A549 (cell line): ENCODE data around the gene IMPA2. TPM values are rescaled to one million over a fixed set of nuclear protein-coding genes. Genes with fewer than 3 reads are reported as not detected.

Experiments used
- ATAC-seq, 2 experiments: fragments of 200-7000 bp in 1 of 2; fragments of >200 bp in 1 of 2; cut with Nextera tagmentation in 1 of 2; cut with Tn5 transposase in 1 of 2; 3 replicates each; pipeline versions ENCODE4 v1.8.0 to v1.9.1; 2018 to 2020; ENCODE audit warnings: mild to moderate bottlenecking in 1 of 2, moderate library complexity in 1 of 2
- CTCF ChIA-PET: fragments of 300-600 bp; sonication (Branson Sonifier 250); formaldehyde crosslinking; extraction: SDS; loops from one replicate; lab custom pipeline; 2021; ENCODE audit warnings: antibody characterized with exemption, inconsistent platforms; lab: Yijun Ruan, JAX
- POLR2A ChIA-PET: fragments of 350-600 bp; formaldehyde crosslinking; extraction: SDS; loops from one replicate; lab custom pipeline; 2021; ENCODE audit warnings: antibody characterized with exemption, inconsistent platforms; lab: Yijun Ruan, JAX
- DNase-seq, 2 experiments: peaks; one replicate each; pipeline versions ENCODE4 v3.0.0 to v3.0.0-alpha.2; 2011 to 2016; ENCODE audit warnings: low read depth in 1 of 2, low spot score in 1 of 2
- FAIRE-seq: peaks from 2 replicates; lab custom pipeline; 2011; peaks lifted over from hg19 to GRCh38; lab: Jason Lieb, UNC
- H3K27ac ChIP-seq, 2 experiments: fragments of >200 bp; sonication (Bioruptor Twin); formaldehyde crosslinking; 3 replicates each; pipeline ENCODE4 v1.5.1; 2016 to 2017
- H3K4me1 ChIP-seq: fragments of >200 bp; sonication (Bioruptor Twin); formaldehyde crosslinking; 3 replicates; pipeline ENCODE4 v1.6.1; 2016
- H3K4me2 ChIP-seq: fragments of >200 bp; sonication (Bioruptor Twin); formaldehyde crosslinking; 3 replicates; pipeline ENCODE4 v1.6.1; 2016
- H3K4me3 ChIP-seq: fragments of >200 bp; sonication (Bioruptor Twin); formaldehyde crosslinking; 3 replicates; pipeline ENCODE4 v1.5.1; 2016
- H3K9me3 ChIP-seq: fragments of >200 bp; sonication (Bioruptor Twin); formaldehyde crosslinking; 3 replicates; pipeline ENCODE4 v1.6.1; 2016
- ATOH8 ChIP-seq: fragments of 250-450 bp; sonication (Bioruptor Pico); IDR thresholded peaks from 2 replicates; pipeline ENCODE4 v1.5.0; 2020; ENCODE audit warnings: low read depth, mild to moderate bottlenecking, moderate library complexity
- CBX8 ChIP-seq: fragments of 200-600 bp; sonication (generic); IDR thresholded peaks from 2 replicates; pipeline ENCODE4 v1.6.1; 2016
- CHD2 ChIP-seq: fragments of 150-350 bp; IDR thresholded peaks from 2 replicates; pipeline ENCODE4 v1.6.1; 2014; ENCODE audit warnings: low read length; ENCODE audit not compliant: partially characterized antibody
- CHD4 ChIP-seq: fragments of 200-600 bp; sonication (generic); IDR thresholded peaks from 2 replicates; pipeline ENCODE4 v1.6.1; 2016; ENCODE audit warnings: antibody characterized with exemption, mild to moderate bottlenecking, borderline replicate concordance
- EHF ChIP-seq: fragments of 250-450 bp; sonication (Bioruptor Pico); IDR thresholded peaks from 2 replicates; pipeline ENCODE4 v1.5.0; 2020; ENCODE audit warnings: mild to moderate bottlenecking
- EHMT2 ChIP-seq: fragments of 200-600 bp; sonication (generic); IDR thresholded peaks from 2 replicates; pipeline ENCODE4 v1.6.1; 2016; ENCODE audit warnings: antibody characterized with exemption, low read depth, mild to moderate bottlenecking, moderate library complexity
- EP300 ChIP-seq, 2 experiments: fragments of >200 bp; sonication (Bioruptor Twin); formaldehyde crosslinking; IDR thresholded peaks; 2 replicates in 1 of 2; 3 replicates in 1 of 2; pipeline ENCODE4 v1.6.1; 2016 to 2017
- ESRRA ChIP-seq: fragments of 150-350 bp; IDR thresholded peaks from 2 replicates; pipeline ENCODE4 v1.6.1; 2014; ENCODE audit warnings: mild to moderate bottlenecking, low read length, borderline replicate concordance
- FOSB ChIP-seq: fragments of 250-450 bp; sonication (Bioruptor Pico); IDR thresholded peaks from 2 replicates; pipeline ENCODE4 v1.5.0; 2020; ENCODE audit warnings: mild to moderate bottlenecking, moderate library complexity
- FOXS1 ChIP-seq: fragments of 250-450 bp; sonication (Bioruptor Pico); IDR thresholded peaks from 2 replicates; pipeline ENCODE4 v1.5.0; 2020; ENCODE audit warnings: mild to moderate bottlenecking, moderate library complexity
- HES2 ChIP-seq: fragments of >200 bp; sonication (Bioruptor Twin); formaldehyde crosslinking; IDR thresholded peaks from 2 replicates; pipeline ENCODE4 v1.6.1; 2016
- HOXA7 ChIP-seq: fragments of 250-450 bp; sonication (Bioruptor Pico); IDR thresholded peaks from 2 replicates; pipeline ENCODE4 v1.5.0; 2020; ENCODE audit warnings: mild to moderate bottlenecking, moderate library complexity
- JUN ChIP-seq, 2 experiments: fragments of >200 bp; sonication (Bioruptor Twin); formaldehyde crosslinking; IDR thresholded peaks; 2 replicates in 1 of 2; 3 replicates in 1 of 2; pipeline ENCODE4 v1.6.1; 2016 to 2017
- KDM5A ChIP-seq: fragments of 200-600 bp; sonication (generic); IDR thresholded peaks from 2 replicates; pipeline ENCODE4 v1.6.1; 2016; ENCODE audit warnings: antibody characterized with exemption, mild to moderate bottlenecking
- MAX ChIP-seq: IDR thresholded peaks from 2 replicates; pipeline ENCODE4 v1.6.1; 2012
- MYC ChIP-seq: IDR thresholded peaks from 2 replicates; pipeline ENCODE4 v1.6.1; 2012; ENCODE audit warnings: mild to moderate bottlenecking, inconsistent platforms, low read length, improper control_type of control experiment, borderline replicate concordance
- PBX3 ChIP-seq: IDR thresholded peaks from 2 replicates; pipeline ENCODE4 v1.6.1; 2012
- PHF8 ChIP-seq: fragments of 200-600 bp; sonication (generic); IDR thresholded peaks from 2 replicates; pipeline ENCODE4 v1.6.1; 2016; ENCODE audit warnings: low read depth, mild to moderate bottlenecking, antibody characterized with exemption, moderate library complexity, borderline replicate concordance
- POLR2A ChIP-seq: IDR thresholded peaks from 2 replicates; pipeline ENCODE4 v1.6.1; 2012; ENCODE audit warnings: mild to moderate bottlenecking, low read length
- POLR2AphosphoS2 ChIP-seq: conservative IDR thresholded peaks from 2 replicates; pipeline ENCODE4 v1.6.1; 2012; ENCODE audit warnings: low read length, improper control_type of control experiment, inconsistent platforms
- REST ChIP-seq: fragments of 200-600 bp; sonication (generic); IDR thresholded peaks from 2 replicates; pipeline ENCODE4 v1.6.1; 2016; ENCODE audit warnings: antibody characterized with exemption, mild to moderate bottlenecking, moderate library complexity
- RNF2 ChIP-seq: fragments of 200-600 bp; sonication (generic); IDR thresholded peaks from 2 replicates; pipeline ENCODE4 v1.6.1; 2016; ENCODE audit warnings: low read depth, mild to moderate bottlenecking, antibody characterized with exemption, moderate library complexity, borderline replicate concordance
- SREBF2 ChIP-seq: fragments of 450-650 bp; IDR thresholded peaks from 2 replicates; pipeline ENCODE4 v1.6.1; 2014; ENCODE audit warnings: mild to moderate bottlenecking, moderate library complexity
- TFCP2L1 ChIP-seq: fragments of 250-450 bp; sonication (Bioruptor Pico); IDR thresholded peaks from 2 replicates; pipeline ENCODE4 v1.5.0; 2021; ENCODE audit warnings: mild to moderate bottlenecking
- TP53 ChIP-seq: fragments of 250-450 bp; sonication (Bioruptor Pico); IDR thresholded peaks from 2 replicates; pipeline ENCODE4 v1.5.0; 2021; ENCODE audit warnings: mild to moderate bottlenecking, moderate library complexity
- WGBS: methylation state at CpG from one replicate; pipeline ENCODE4 v1.1.6; 2017; ENCODE audit errors: missing lambda C conversion rate; 5-methylcytosine and 5-hydroxymethylcytosine counted together
- polyA minus RNA-seq: library from RNA; depleted of rRNA, polyadenylated mRNA; stranded (reverse); fragments of >200 nt; gene quantifications from 2 replicates; pipeline ENCODE4 v1.2.3, GENCODE V29; 2011; rRNA and poly(A)+ RNA removed
- polyA plus RNA-seq, 4 experiments: library from polyadenylated mRNA; depleted of rRNA in 3 of 4; stranded (reverse); fragments of >200 nt; fragmentation: RNase III in 1 of 4; extraction: RNeasy Plus Mini Kit Qiagen cat#74134 plus additional on column Dnase treatment in 1 of 4; gene quantifications; 2 replicates in 3 of 4; 3 replicates in 1 of 4; pipeline ENCODE4 v1.2.3, GENCODE V29; 2011 to 2017
- TF ChIP-seq, protein P1 (sequence below): IDR thresholded peaks from 2 replicates; pipeline ENCODE4 v1.6.1; 2012; ENCODE audit warnings: low read depth, borderline replicate concordance
- TF ChIP-seq, protein P2 (sequence below): fragments of >200 bp; sonication (Bioruptor Twin); formaldehyde crosslinking; IDR thresholded peaks from 3 replicates; pipeline ENCODE4 v1.6.1; 2016

Gene IMPA2
- polyA plus RNA-seq (2011; rRNA removed) = 35.1 and 41.0 TPM in 2 replicates
- 59.4 and 75.6 TPM in 2 replicates for polyA plus RNA-seq (2012; cell fraction: cytosol; rRNA removed)
- polyA plus RNA-seq (2012; cell fraction: nucleus; rRNA removed) = 72.3 and 88.3 TPM in 2 replicates
- 50.9 to 75.6 TPM (median 65.3 TPM) in 3 replicates for polyA plus RNA-seq (2017; fragmentation: RNase III; extraction: RNeasy Plus Mini Kit Qiagen cat#74134 plus additional on column Dnase treatment)
- polyA minus RNA-seq = 30.7 and 42.3 TPM in 2 replicates

DNA sequence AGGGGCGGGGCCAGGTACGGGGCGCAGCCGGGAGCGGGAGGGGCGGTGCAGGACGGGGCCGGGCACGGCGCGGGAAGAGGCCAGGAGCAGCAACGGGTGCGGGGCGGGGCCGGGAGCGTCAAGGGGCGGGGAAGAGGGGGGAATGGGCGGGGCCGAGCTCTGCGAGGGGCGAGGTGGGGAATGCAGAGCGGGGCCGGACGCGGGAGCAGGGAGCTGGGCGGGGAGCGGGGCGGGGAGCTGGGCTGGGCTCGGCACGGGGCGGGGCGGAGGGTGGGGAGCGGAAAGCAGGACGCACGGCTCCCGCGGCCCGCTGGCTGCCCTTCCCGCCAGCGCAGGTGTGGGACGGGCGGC lies at the start of gene IMPA2:
TSS of gene IMPA2 (plus strand) at position 316 of the 351 bp plus-strand sequence. CDS start 163 bp downstream, outside the sequence.
- no peaks in the 10 kb centered on the region for H3K9me3 ChIP-seq
- peak within 1 kb of the TSS; percentile 91 for H3K4me2 ChIP-seq
- ATAC-seq = peak; percentile 79
- DNase-seq = no peak
- ChIA-PET POLR2A (interaction anchor here (0.7 to 3.4 kb wide), 11 partner anchors 10 to 124 kb away, joined by 3 to 50 read pairs (median 5); partner anchors contain the start of gene MPPE1), CTCF (interaction anchor here (1.0 to 6.3 kb wide), 5 partner anchors 15 to 248 kb away, joined by 4 to 51 read pairs (median 5); no protein-coding TSS in a partner anchor)
- peaks cover 36% of the 10 kb centered on the region for H3K4me1 ChIP-seq
- WGBS = no CpG with 5 or more reads among the region's 42 CpGs
- peak within 1 kb of the TSS; percentile 92 for H3K4me3 ChIP-seq
- no peak for FAIRE-seq
- no peak for TF ChIP-seq EHMT2
- no peak for TF ChIP-seq REST
- no peak for TF ChIP-seq ATOH8
- TF ChIP-seq, protein P1, sequence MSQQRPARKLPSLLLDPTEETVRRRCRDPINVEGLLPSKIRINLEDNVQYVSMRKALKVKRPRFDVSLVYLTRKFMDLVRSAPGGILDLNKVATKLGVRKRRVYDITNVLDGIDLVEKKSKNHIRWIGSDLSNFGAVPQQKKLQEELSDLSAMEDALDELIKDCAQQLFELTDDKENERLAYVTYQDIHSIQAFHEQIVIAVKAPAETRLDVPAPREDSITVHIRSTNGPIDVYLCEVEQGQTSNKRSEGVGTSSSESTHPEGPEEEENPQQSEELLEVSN = peak; percentile 61; the same call in 1 of the 2 replicates
- TF ChIP-seq, protein P2, sequence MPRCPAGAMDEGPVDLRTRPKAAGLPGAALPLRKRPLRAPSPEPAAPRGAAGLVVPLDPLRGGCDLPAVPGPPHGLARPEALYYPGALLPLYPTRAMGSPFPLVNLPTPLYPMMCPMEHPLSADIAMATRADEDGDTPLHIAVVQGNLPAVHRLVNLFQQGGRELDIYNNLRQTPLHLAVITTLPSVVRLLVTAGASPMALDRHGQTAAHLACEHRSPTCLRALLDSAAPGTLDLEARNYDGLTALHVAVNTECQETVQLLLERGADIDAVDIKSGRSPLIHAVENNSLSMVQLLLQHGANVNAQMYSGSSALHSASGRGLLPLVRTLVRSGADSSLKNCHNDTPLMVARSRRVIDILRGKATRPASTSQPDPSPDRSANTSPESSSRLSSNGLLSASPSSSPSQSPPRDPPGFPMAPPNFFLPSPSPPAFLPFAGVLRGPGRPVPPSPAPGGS = no peak; the same call in 2 of the 3 replicates
- no peak for TF ChIP-seq PBX3
- no peak for TF ChIP-seq MYC
- no peak for TF ChIP-seq EHF (CRISPR knock-in tag)
- TF ChIP-seq KDM5A = no peak
- TF ChIP-seq TP53 = no peak
- TF ChIP-seq SREBF2 = no peak
- TF ChIP-seq POLR2A = no peak
- TF ChIP-seq EP300 (IDR thresholded peaks at IDR 0.05) = no peak
- TF ChIP-seq FOXS1 = no peak
- TF ChIP-seq HES2 = no peak
- peak in 1 of 2 experiments; percentile 11; a peak in 1 of 5 replicates for TF ChIP-seq JUN (IDR thresholded peaks at IDR 0.05)
- TF ChIP-seq HOXA7 (CRISPR knock-in tag) = no peak
- no peak for TF ChIP-seq TFCP2L1 (CRISPR knock-in tag)
- TF ChIP-seq PHF8 = no peak
- no peak for TF ChIP-seq POLR2AphosphoS2
- no peak for TF ChIP-seq RNF2
- no peak for TF ChIP-seq ESRRA
- no peak for TF ChIP-seq FOSB (CRISPR knock-in tag)
- TF ChIP-seq CHD4 = no peak
- TF ChIP-seq MAX = 0 out of 2 replicates have a peak, but pooled peaks have one; percentile 22
- TF ChIP-seq CHD2 = no peak
- no peak for TF ChIP-seq CBX8
- H3K27ac ChIP-seq = peak within 1 kb of the TSS; percentile 97 to 99
